Trophoblast cell (in vitro differentiated cells and primary cell): ENCODE data around the gene HES5.

Source experiments
- DNase-seq, 2 donors: peaks; one replicate each; pipeline ENCODE4 v3.0.0-alpha.2; 2016
- H2AFZ ChIP-seq: 2 replicates; pipeline ENCODE4 v1.6.1; 2013; ENCODE audit warnings: low read length, moderate library complexity, mild to moderate bottlenecking; ENCODE audit not compliant: insufficient read depth, poor library complexity
- H2AK5ac ChIP-seq: 2 replicates; pipeline ENCODE4 v1.6.1; 2013; ENCODE audit warnings: mild to moderate bottlenecking, low read length
- H2BK120ac ChIP-seq: 2 replicates; pipeline ENCODE4 v1.6.1; 2013; ENCODE audit warnings: low read length, mild to moderate bottlenecking, moderate library complexity; ENCODE audit not compliant: insufficient read depth, poor library complexity
- H2BK12ac ChIP-seq: 2 replicates; pipeline ENCODE4 v1.6.1; 2013; ENCODE audit warnings: mild to moderate bottlenecking, low read length, moderate library complexity
- H2BK5ac ChIP-seq: 2 replicates; pipeline ENCODE4 v1.6.1; 2013; ENCODE audit warnings: low read length, low read depth, moderate library complexity, mild to moderate bottlenecking; ENCODE audit not compliant: poor library complexity
- H3K14ac ChIP-seq: 2 replicates; pipeline ENCODE4 v1.6.1; 2013; ENCODE audit warnings: mild to moderate bottlenecking, low read length
- H3K18ac ChIP-seq: 2 replicates; pipeline ENCODE4 v1.6.1; 2013; ENCODE audit warnings: mild to moderate bottlenecking, low read length
- H3K23ac ChIP-seq: 2 replicates; pipeline ENCODE4 v1.6.1; 2013; ENCODE audit warnings: low read length
- H3K27ac ChIP-seq: 2 replicates; pipeline ENCODE4 v1.5.1; 2013; ENCODE audit warnings: low read depth, mild to moderate bottlenecking, inconsistent platforms, low read length, moderate library complexity
- H3K27me3 ChIP-seq: 2 replicates; pipeline ENCODE4 v1.6.1; 2013; ENCODE audit warnings: inconsistent platforms, mild to moderate bottlenecking, low read length, moderate library complexity; ENCODE audit not compliant: insufficient read depth
- H3K36me3 ChIP-seq, 2 experiments: 1 replicate in 1 of 2; 2 replicates in 1 of 2; pipeline ENCODE4 v1.6.1; 2013; ENCODE audit warnings: low read length in 2 of 2, mild to moderate bottlenecking in 2 of 2, moderate library complexity in 1 of 2; ENCODE audit not compliant: insufficient read depth in 2 of 2, control insufficient read depth in 1 of 2
- H3K4ac ChIP-seq: 2 replicates; pipeline ENCODE4 v1.6.1; 2013; ENCODE audit warnings: low read depth, mild to moderate bottlenecking, low read length, moderate library complexity
- H3K4me1 ChIP-seq, 2 experiments: 1 replicate in 1 of 2; 2 replicates in 1 of 2; pipeline ENCODE4 v1.6.1; 2013; ENCODE audit warnings: low read length in 2 of 2, mild to moderate bottlenecking in 2 of 2, moderate library complexity in 1 of 2; ENCODE audit not compliant: insufficient read depth in 2 of 2, control insufficient read depth in 1 of 2
- H3K4me2 ChIP-seq: 2 replicates; pipeline ENCODE4 v1.6.1; 2013; ENCODE audit warnings: inconsistent platforms, mild to moderate bottlenecking, low read length, moderate library complexity
- H3K4me3 ChIP-seq: 2 replicates; pipeline ENCODE4 v1.5.1; 2013; ENCODE audit warnings: mild to moderate bottlenecking, low read depth, low read length, inconsistent platforms
- H3K79me1 ChIP-seq: one replicate; pipeline ENCODE4 v1.6.1; 2013; ENCODE audit warnings: low read length
- H3K79me2 ChIP-seq: 2 replicates; pipeline ENCODE4 v1.6.1; 2013; ENCODE audit warnings: low read length, mild to moderate bottlenecking; ENCODE audit not compliant: control insufficient read depth, insufficient read depth, poor library complexity
- H3K9ac ChIP-seq: 2 replicates; pipeline ENCODE4 v1.6.1; 2013; ENCODE audit warnings: mild to moderate bottlenecking, low read length
- H3K9me3 ChIP-seq: 2 replicates; pipeline ENCODE4 v1.6.1; 2013; ENCODE audit warnings: low read depth, mild to moderate bottlenecking, control low read depth, inconsistent platforms, low read length; ENCODE audit not compliant: insufficient read depth
- H4K12ac ChIP-seq: 2 replicates; pipeline ENCODE4 v1.6.1; 2013; ENCODE audit warnings: low read depth, mild to moderate bottlenecking, low read length, moderate library complexity
- H4K8ac ChIP-seq: 2 replicates; pipeline ENCODE4 v1.6.1; 2013; ENCODE audit warnings: low read depth, mild to moderate bottlenecking, low read length, moderate library complexity
- H4K91ac ChIP-seq: one replicate; pipeline ENCODE4 v1.6.1; 2013; ENCODE audit warnings: low read depth, mild to moderate bottlenecking, low read length, moderate library complexity
- WGBS: extraction: QIAGEN DNeasy Blood & Tissue Kit; methylation state at CpG from one replicate; pipeline ENCODE4 v1.1.7; 2013; ENCODE audit warnings: missing lambda C conversion rate; ENCODE audit not compliant: insufficient read length, insufficient coverage; ENCODE audit errors: extremely low coverage; 5-methylcytosine and 5-hydroxymethylcytosine counted together

Gene HES5

GRCh38 chr1:2525572-2525919, 4.5 kb downstream of the HES5 start:
- peak overlapping the region; percentile 61 for H2BK5ac ChIP-seq
- no peak overlapping the region for H3K23ac ChIP-seq
- H2AK5ac ChIP-seq, result peak overlapping the region; percentile 5
- H3K4me2 ChIP-seq, result peak overlapping the region; percentile 92
- peak overlapping the region; percentile 19 for H2BK120ac ChIP-seq
- H3K79me1 ChIP-seq, result peaks cover 7% of the 10 kb centered on the region
- H4K12ac ChIP-seq, result peak overlapping the region; percentile 22
- H3K27me3 ChIP-seq, result peaks cover 35% of the 10 kb centered on the region
- no peak overlapping the region for H3K27ac ChIP-seq
- no CpG with 5 or more reads among the region's 20 CpGs for WGBS
- peaks cover 11 to 12% of the 10 kb centered on the region in 2 experiments for H3K36me3 ChIP-seq
- peaks cover 12% of the 10 kb centered on the region for H3K79me2 ChIP-seq
- peak overlapping the region; percentile 1 for H2AFZ ChIP-seq
- DNase-seq, result no peak
- H4K91ac ChIP-seq, result peak overlapping the region; percentile 29
- peak overlapping the region; percentile 25 for H3K14ac ChIP-seq
- H3K18ac ChIP-seq, result peak overlapping the region; percentile 63
- peak overlapping the region; percentile 14 for H3K4ac ChIP-seq
- peak overlapping the region; percentile 83 for H3K4me3 ChIP-seq
- H3K9me3 ChIP-seq, result no peaks in the 10 kb centered on the region
- H2BK12ac ChIP-seq, result no peak overlapping the region
- H3K9ac ChIP-seq, result peak overlapping the region; percentile 88
- H4K8ac ChIP-seq, result peak overlapping the region; percentile 33
- H3K4me1 ChIP-seq, result peaks cover 7 to 19% of the 10 kb centered on the region in 2 experiments

GRCh38 chr1:2523891-2524609, 6.0 kb downstream of the HES5 start:
- no peak overlapping the region for H2AFZ ChIP-seq
- peaks cover 7 to 15% of the 10 kb centered on the region in 2 experiments for H3K4me1 ChIP-seq
- no peak overlapping the region for H3K23ac ChIP-seq
- no peak overlapping the region for H2BK120ac ChIP-seq
- no CpG with 5 or more reads among the region's 10 CpGs for WGBS
- H3K36me3 ChIP-seq, result peaks cover 24 to 26% of the 10 kb centered on the region in 2 experiments
- no peak overlapping the region for H2BK12ac ChIP-seq
- no peak overlapping the region for H3K9ac ChIP-seq
- no peak overlapping the region for H2BK5ac ChIP-seq
- no peak overlapping the region for H3K4me3 ChIP-seq
- H3K27me3 ChIP-seq, result peaks cover 21% of the 10 kb centered on the region
- H3K4me2 ChIP-seq, result peak overlapping the region; percentile 12
- H3K27ac ChIP-seq, result no peak overlapping the region
- no peak for DNase-seq
- H4K8ac ChIP-seq, result no peak overlapping the region
- H2AK5ac ChIP-seq, result no peak overlapping the region
- H4K12ac ChIP-seq, result no peak overlapping the region
- no peaks in the 10 kb centered on the region for H3K9me3 ChIP-seq
- no peak overlapping the region for H3K18ac ChIP-seq
- no peak overlapping the region for H4K91ac ChIP-seq
- H3K79me1 ChIP-seq, result peaks cover 7% of the 10 kb centered on the region
- H3K14ac ChIP-seq, result no peak overlapping the region
- peaks cover 12% of the 10 kb centered on the region for H3K79me2 ChIP-seq
- peak overlapping the region; percentile 12 for H3K4ac ChIP-seq

- peaks cover 7 to 15% of the 10 kb centered on the region in 2 experiments for H3K4me1 ChIP-seq
- H4K12ac ChIP-seq, result no peak overlapping the region
- H3K4ac ChIP-seq, result peak overlapping the region; percentile 66
- peaks cover 12% of the 10 kb centered on the region for H3K79me2 ChIP-seq
- H2BK5ac ChIP-seq, result no peak overlapping the region
- H2BK12ac ChIP-seq, result no peak overlapping the region
- H3K27me3 ChIP-seq, result peaks cover 14% of the 10 kb centered on the region
- H3K18ac ChIP-seq, result no peak overlapping the region
- DNase-seq, result no peak
- peaks cover 31 to 33% of the 10 kb centered on the region in 2 experiments for H3K36me3 ChIP-seq
- no peak overlapping the region for H3K23ac ChIP-seq
- H3K4me2 ChIP-seq, result no peak overlapping the region
- H2AK5ac ChIP-seq, result no peak overlapping the region
- no peak overlapping the region for H2BK120ac ChIP-seq
- no CpG with 5 or more reads among the region's 32 CpGs for WGBS
- no peak overlapping the region for H3K4me3 ChIP-seq
- no peak overlapping the region for H3K14ac ChIP-seq
- no peak overlapping the region for H4K8ac ChIP-seq
- no peak overlapping the region for H4K91ac ChIP-seq
- peaks cover 7% of the 10 kb centered on the region for H3K79me1 ChIP-seq
- no peaks in the 10 kb centered on the region for H3K9me3 ChIP-seq
- no peak overlapping the region for H2AFZ ChIP-seq
- no peak overlapping the region for H3K27ac ChIP-seq
- no peak overlapping the region for H3K9ac ChIP-seq
These were observed 6.7 kb downstream of the HES5 start for GRCh38 chr1:2523191-2523890.

DNA sequence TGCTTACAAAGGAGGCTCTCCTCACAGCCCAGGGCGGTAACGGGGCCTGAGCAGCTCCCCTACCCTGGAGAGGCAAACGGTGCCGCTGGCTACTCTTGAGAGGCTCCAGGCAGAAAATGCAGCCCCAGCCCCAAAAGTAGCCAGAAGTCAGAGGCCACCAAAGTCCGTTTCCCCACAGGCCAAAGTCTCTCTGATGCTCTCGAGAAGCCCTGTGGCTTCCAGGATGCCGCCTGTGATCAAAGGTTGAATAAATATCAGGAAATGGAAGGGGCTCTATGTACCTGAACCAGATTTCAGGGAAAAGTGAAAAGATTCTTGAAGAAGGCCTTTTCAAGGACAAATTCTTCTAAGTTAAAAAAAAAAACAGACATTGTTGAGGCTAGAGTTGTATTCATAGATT, 7.8 kb downstream of the HES5 start:
- Histone ChIP-seq H3K79me1 (peaks cover 7% of the 10 kb centered on the region), H3K4me1 (peaks cover 7 to 15% of the 10 kb centered on the region in 2 experiments), H4K8ac (no peak overlapping the region), H3K9ac (no peak overlapping the region), H2BK12ac (no peak overlapping the region), H3K4me2 (no peak overlapping the region), H3K36me3 (peaks cover 42 to 43% of the 10 kb centered on the region in 2 experiments), H3K79me2 (peaks cover 12% of the 10 kb centered on the region), H3K23ac (no peak overlapping the region), H2BK5ac (no peak overlapping the region), H4K12ac (no peak overlapping the region), H3K4me3 (no peak overlapping the region), H2BK120ac (no peak overlapping the region), H3K4ac (no peak overlapping the region), H3K14ac (no peak overlapping the region), H2AFZ (no peak overlapping the region), H3K27ac (no peak overlapping the region), H4K91ac (no peak overlapping the region), H2AK5ac (no peak overlapping the region), H3K27me3 (peaks cover 4% of the 10 kb centered on the region), H3K18ac (no peak overlapping the region), H3K9me3 (no peaks in the 10 kb centered on the region)
- DNase-seq, result no peak
- no CpG with 5 or more reads among the region's 7 CpGs for WGBS
